GM12872 (cell line): ENCODE results near the gene ITPR2.

Experiments
- CTCF ChIP-seq: IDR thresholded peaks from 3 replicates; pipeline ENCODE4 v1.5.1; 2011; ENCODE audit warnings: low read depth, mild to moderate bottlenecking, low read length, moderate library complexity; ENCODE audit not compliant: insufficient read depth

ITPR2 gene

GRCh38 chr12:26576266-26576665 lies 256.7 kb downstream of the ITPR2 start:
- TF ChIP-seq CTCF, result no peak

GRCh38 chr12:26573225-26573909 lies 259.6 kb downstream of the ITPR2 start:
- no peak for TF ChIP-seq CTCF

GRCh38 chr12:26572137-26572536 lies 260.9 kb downstream of the ITPR2 start:
- TF ChIP-seq CTCF, result no peak

- TF ChIP-seq CTCF, result no peak
Measured at GRCh38 chr12:26571560-26571959, 261.4 kb downstream of the ITPR2 start.

- TF ChIP-seq CTCF, result no peak
Measured at GRCh38 chr12:26567126-26567525, 265.9 kb downstream of the ITPR2 start.

GRCh38 chr12:26566675-26567074 lies 266.3 kb downstream of the ITPR2 start:
- TF ChIP-seq CTCF, result no peak

GRCh38 chr12:26566186-26566585 lies 266.8 kb downstream of the ITPR2 start:
- no peak for TF ChIP-seq CTCF

GRCh38 chr12:26564391-26564790 lies 268.6 kb downstream of the ITPR2 start:
- no peak for TF ChIP-seq CTCF
